ENCODE results near the gene RHCG.

The RHCG gene

GRCh38 chr15:89502867-89503595, 6.6 kb upstream of the RHCG start:
- no peak for DNase-seq (ENCODE audit: low read depth)

- no peak for DNase-seq (ENCODE audit: low read depth)
Measured at GRCh38 chr15:89501646-89502045, 5.3 kb upstream of the RHCG start.

DNA sequence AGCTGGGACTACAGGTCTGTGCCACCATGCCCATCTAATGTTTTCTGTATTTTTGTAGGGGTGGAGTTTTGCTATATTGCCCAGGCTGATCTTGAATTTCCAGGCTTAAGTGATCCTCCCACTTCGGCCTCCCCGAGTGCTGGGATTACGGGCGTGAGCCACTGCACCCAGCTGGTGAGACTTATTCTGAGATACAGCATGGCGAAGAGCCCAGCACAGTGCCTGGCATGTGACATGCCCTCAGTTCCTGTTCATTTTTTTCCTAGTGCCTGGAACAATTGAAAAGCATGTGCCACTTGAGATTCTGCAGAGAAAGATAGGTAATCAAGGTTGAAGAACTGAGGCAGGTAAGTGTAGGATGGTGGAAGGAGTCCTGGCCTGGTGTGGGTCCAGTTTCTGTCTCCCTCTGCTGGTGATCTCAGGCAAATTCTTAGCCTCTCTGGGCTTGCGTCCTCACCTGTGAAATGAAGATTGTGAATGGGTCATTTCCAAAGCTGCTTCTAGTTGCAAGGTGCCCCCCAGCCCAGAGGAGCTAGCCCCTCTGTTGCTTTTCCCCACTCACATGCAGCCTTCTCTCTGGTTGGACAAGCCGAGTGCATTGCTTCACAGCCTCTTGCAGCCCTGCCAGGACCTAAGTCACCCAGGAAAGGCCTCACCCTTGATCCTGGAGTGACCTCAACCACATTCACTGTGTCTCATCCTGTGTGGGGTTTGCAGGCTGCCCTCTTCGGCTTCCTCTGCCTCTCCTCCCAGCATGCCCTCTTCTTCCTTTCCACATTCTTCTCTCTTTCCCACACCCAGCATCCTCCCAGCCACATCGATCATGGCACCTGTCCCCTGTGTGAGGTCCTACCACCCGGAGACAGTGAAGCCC, 4.3 kb upstream of the RHCG start:
- DNase-seq (ENCODE audit: low read depth), result no peak

DNA sequence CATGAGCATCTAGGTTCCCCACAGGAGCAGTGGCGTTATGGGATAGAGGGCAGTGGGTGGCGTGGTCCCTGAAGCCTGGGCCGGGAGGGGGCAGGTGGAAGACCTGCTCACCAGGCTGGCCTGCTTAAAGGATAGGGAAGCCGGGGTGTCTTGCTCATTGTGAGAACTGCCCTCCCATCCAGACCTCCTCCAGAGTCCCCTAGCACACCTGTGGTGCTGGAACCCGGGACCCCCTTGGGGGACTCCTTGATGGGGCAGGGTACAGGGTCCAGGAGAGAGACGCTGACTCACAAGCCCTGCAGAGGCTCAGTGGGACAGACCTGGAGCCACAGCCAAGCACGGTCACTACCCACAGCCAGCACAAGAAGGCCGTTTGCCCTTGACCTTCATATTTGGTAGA, 2.8 kb upstream of the RHCG start:
- no peak for DNase-seq (ENCODE audit: low read depth)

GRCh38 chr15:89498574-89498906, 2.2 kb upstream of the RHCG start:
- DNase-seq (ENCODE audit: low read depth), result no peak

DNA sequence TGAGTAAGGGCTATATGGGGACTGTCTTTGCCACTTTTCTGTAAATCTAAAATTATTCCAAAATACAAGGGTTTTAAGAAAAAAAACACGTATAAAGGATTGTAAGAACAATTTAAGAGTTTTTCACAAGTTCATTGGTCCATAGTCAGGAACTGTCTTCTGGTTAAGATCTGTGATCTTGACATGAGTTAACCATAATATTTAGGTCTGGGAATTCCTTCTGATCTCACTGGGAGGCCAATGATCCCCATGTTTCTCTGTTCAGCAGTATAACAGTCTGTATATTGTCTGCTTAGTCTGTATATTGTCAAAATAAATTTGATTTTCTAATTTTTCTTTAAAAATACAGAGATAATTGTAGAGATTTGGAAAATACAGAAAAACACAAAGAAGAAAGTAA, 848 bp upstream of the RHCG start:
- DNase-seq (ENCODE audit: low read depth), result no peak

GRCh38 chr15:89495638-89496145, 691 bp downstream of the RHCG start:
- no peak for DNase-seq (ENCODE audit: low read depth)

DNA sequence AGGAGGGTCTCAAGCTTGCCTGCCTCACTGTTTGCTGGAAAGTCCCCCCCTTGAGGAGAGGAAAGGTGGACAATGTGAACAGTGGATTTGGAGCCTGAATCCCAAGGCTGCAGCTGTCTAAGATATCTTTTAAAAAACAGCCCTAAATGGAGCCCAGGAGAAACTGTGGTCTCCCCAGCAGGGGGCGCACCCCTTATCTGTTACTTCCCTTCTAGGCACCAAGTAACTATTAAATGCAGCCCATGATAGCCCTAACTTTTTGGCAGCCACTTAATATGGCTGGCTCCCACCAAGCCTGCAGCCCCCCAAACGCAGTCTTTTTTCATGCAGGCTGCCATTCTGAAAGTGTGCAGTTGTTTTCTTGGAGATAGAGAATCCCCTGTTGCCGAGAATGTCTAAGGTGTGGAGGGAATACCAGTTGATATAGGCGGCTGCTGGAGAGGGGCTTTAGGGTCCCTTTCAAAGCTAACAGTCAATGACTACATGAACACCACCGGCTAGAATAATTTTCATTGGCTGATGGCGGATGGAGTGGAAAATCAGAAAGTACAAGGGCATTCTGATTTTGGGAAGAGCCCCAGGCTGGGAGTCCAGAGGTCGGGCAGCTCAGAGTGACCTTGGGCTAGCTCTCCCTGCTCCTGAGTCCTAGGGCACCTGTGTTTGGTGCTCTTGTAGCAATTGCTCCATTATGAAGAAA, 1.3 kb downstream of the RHCG start:
- no peak for DNase-seq (ENCODE audit: low read depth)

- no peak for DNase-seq (ENCODE audit: low read depth)
Measured at GRCh38 chr15:89494031-89494430, 2.4 kb downstream of the RHCG start.

DNA sequence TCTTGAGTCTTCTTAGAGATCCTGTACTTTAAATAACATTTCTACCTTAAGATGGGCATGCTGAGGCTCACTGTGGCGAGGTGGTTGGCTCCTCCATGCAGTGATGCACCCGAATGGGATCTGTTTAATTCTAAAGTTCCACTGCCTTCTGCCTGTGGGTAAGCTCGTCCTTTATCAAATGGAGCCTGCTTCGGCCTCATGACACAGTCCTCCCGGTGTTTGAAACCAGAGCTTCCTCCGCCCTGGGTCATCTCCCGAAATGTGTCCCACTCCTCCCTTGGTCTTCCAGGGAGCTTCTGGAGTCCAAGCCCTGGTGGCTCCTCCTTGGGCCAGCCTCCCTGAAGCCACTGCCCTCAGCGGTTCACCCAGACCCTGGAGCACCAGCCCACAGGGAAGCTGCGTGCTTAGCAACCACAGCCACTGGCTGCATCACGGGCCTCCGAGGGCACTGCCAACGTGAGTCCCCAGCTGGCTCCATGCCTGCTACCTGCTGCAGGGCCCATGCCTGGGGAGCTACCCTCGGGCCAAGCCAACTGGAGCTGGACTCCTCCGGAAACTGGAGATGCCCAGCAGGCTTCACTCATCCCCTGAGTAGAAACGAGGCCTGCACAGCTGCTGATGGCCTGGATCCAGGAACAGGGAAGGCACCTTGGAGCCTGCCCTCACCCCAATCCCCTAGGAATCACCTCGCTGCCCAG, 3.3 kb downstream of the RHCG start:
- no peak for DNase-seq (ENCODE audit: low read depth)

GRCh38 chr15:89492111-89492641, 4.2 kb downstream of the RHCG start:
- no peak for DNase-seq (ENCODE audit: low read depth)

GRCh38 chr15:89490814-89491315, 5.5 kb downstream of the RHCG start:
- no peak for DNase-seq (ENCODE audit: low read depth)

DNA sequence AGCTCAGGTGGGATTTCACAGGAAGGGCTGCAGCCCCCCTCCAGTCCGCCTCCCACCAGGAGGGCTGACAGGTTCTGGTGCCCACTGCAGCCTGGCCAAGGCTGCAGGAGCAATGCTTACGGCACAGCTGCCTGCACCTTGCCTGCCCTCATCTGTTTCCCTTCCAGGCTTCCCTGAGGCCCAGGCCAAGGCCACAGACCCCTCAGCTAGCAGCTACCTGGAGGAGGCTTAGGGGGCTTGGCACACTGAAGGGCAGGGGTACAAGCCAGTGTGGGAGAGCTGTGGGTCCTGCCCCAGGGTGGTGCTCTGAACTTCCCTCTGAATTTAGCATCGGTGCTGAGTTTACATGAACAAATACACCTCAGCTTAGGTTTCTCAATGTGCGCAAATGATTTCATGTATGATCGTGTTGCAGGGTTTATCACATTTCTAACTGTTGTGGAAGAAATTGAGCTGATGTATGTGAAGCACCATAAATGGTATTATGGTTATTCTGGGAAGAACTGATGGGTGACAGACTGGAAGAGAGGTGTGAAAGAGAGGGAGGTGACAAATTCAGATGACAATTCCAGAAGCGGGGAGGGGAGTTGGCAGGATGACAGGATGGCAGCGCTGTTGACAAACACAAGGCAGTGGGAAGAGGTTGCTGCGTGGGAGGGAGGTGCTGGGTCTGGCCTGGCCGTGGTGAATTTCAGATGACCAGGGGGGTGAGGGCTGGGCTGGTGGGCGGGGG, 6.1 kb downstream of the RHCG start:
- DNase-seq (ENCODE audit: low read depth), result no peak

- DNase-seq (ENCODE audit: low read depth), result no peak
Measured at GRCh38 chr15:89489376-89489775, 7.0 kb downstream of the RHCG start.

DNA sequence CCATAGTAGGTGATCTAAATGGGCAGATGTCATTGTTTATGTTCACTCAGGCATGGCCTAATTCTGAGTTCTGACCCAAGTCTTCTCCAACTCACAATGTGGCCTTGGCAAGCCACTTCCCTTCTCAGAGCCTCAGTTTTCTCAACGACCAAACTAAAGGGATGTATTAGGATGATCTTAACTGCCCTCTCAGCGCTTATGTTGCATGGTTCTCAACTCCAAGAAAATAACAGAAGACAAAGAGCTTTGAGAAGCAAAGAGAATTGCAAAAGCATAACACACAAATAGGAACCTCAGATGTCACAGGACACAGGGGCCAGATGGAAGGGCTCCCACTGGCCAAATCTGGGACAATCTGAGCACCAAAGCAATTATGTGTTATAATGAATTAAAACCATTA, 8.6 kb downstream of the RHCG start:
- no peak for DNase-seq (ENCODE audit: low read depth)

- DNase-seq (ENCODE audit: low read depth), result no peak
Measured at GRCh38 chr15:89486726-89487050, 9.7 kb downstream of the RHCG start.

DNA sequence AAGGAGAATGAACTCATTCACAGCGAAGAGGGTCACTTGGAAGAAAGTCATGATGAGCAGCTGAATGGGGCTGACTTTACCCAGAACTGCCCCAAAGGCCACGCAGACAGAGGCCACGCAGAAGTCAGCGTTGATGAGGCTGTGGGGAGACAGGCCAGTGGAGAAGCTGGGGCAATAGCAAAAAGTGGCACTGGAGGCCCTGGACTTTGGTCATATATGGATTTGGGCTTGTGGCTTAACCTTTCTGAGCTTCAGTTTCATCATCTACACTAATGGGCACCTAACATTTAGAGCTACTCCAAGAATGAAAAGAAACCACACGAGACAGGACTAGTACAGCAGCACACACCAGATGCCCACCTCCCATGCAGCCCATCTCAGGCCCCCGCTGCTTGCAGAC, 13.3 kb downstream of the RHCG start:
- DNase-seq (ENCODE audit: low read depth), result no peak

- DNase-seq (ENCODE audit: low read depth), result no peak
Measured at GRCh38 chr15:89482139-89482538, 14.2 kb downstream of the RHCG start.

DNA sequence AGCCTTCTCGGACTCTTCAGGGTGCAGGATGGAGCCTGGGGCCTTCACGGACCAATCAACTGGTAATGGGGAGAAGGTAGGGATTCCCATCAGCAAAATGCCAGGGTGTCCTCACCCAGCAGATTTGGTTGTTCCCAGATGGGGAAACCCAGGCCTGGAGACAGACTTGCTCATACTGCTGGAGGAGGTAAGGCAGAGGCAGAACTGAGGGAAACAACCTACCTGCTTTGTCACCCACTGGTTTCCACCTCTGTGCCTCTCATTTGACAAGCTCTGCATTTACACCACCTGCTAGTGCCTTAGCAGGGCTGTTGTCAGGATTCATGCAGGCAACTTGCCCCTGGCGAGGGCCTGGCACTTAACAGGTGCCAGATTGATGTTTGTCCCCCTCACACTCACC, 15.9 kb downstream of the RHCG start:
- no peak for DNase-seq (ENCODE audit: low read depth)

DNA sequence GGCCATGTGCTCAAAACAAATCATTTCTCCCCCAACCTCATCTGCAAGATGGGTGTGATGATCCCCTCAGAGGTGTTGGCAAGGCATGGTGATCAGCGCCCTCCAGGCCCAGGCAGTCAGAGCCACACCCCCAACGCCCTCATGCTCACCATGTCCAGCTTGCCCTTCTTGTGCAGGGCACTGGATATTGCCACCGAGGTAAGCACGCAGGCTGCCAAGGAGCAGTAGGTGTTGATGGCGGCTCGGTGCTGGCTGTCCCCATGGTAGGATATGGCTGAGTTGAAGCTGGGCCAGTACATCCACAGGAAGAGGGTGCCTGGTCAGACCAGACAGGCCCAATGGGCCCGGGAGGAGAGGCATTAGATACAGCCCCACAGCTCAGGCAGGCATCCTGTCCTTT, 17.2 kb downstream of the RHCG start:
- DNase-seq (ENCODE audit: low read depth), result no peak

All from stromal cell of bone marrow (primary cell).